Chondrocyte (in vitro differentiated cells): Measurements from ENCODE around the gene MEN1. TPM values are rescaled to one million over a fixed set of nuclear protein-coding genes. Genes with fewer than 3 reads are reported as not detected.

Experiments used
- DNase-seq: peaks from one replicate; pipeline ENCODE4 v3.0.0; 2021; ENCODE audit warnings: mixed read lengths, low spot score
- H3K27ac Mint-ChIP-seq: one replicate; pipeline ENCODE4 v1.8.0; 2021; ENCODE audit warnings: mild to moderate bottlenecking, moderate library complexity, mixed read lengths; ENCODE audit not compliant: unreplicated experiment
- H3K27me3 Mint-ChIP-seq: 2 replicates; pipeline ENCODE4 v1.8.0; 2021; ENCODE audit warnings: low read depth, mixed read lengths
- H3K36me3 Mint-ChIP-seq: 2 replicates; pipeline ENCODE4 v1.8.0; 2021; ENCODE audit warnings: low read depth, mixed read lengths
- H3K4me1 Mint-ChIP-seq: 2 replicates; pipeline ENCODE4 v1.8.0; 2021; ENCODE audit warnings: low read depth, mild to moderate bottlenecking, mixed read lengths
- H3K4me3 Mint-ChIP-seq: one replicate; pipeline ENCODE4 v1.8.0; 2021; ENCODE audit warnings: mild to moderate bottlenecking, moderate library complexity, mixed read lengths; ENCODE audit not compliant: unreplicated experiment
- H3K9me3 Mint-ChIP-seq: 2 replicates; pipeline ENCODE4 v1.8.0; 2021; ENCODE audit warnings: low read depth, mixed read lengths
- total RNA-seq: library from RNA; stranded (reverse); gene quantifications from 3 replicates; pipeline ENCODE4 v1.2.1, GENCODE V29; 2021
- TF ChIP-seq, protein P1 (sequence below): fragments of 200-600 bp; sonication (generic); IDR thresholded peaks from 2 replicates; pipeline ENCODE4 v1.5.0; 2021; ENCODE audit warnings: antibody characterized with exemption, mild to moderate bottlenecking, moderate library complexity

The MEN1 gene
- total RNA-seq, 1 donor from 2014 or later = 19.5 TPM

GRCh38 chr11:64791781-64792291 is 18.5 kb downstream of the MEN1 start:
- no peaks in the 10 kb centered on the region for H3K27me3 Mint-ChIP-seq
- H3K9me3 Mint-ChIP-seq = no peaks in the 10 kb centered on the region
- H3K4me3 Mint-ChIP-seq = no peak overlapping the region
- peak; percentile 84 for DNase-seq
- peaks cover 1% of the 10 kb centered on the region for H3K36me3 Mint-ChIP-seq
- TF ChIP-seq, protein P1, sequence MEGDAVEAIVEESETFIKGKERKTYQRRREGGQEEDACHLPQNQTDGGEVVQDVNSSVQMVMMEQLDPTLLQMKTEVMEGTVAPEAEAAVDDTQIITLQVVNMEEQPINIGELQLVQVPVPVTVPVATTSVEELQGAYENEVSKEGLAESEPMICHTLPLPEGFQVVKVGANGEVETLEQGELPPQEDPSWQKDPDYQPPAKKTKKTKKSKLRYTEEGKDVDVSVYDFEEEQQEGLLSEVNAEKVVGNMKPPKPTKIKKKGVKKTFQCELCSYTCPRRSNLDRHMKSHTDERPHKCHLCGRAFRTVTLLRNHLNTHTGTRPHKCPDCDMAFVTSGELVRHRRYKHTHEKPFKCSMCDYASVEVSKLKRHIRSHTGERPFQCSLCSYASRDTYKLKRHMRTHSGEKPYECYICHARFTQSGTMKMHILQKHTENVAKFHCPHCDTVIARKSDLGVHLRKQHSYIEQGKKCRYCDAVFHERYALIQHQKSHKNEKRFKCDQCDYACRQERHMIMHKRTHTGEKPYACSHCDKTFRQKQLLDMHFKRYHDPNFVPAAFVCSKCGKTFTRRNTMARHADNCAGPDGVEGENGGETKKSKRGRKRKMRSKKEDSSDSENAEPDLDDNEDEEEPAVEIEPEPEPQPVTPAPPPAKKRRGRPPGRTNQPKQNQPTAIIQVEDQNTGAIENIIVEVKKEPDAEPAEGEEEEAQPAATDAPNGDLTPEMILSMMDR = no peak
- no peaks in the 10 kb centered on the region for H3K4me1 Mint-ChIP-seq
- H3K27ac Mint-ChIP-seq = no peak overlapping the region

DNA sequence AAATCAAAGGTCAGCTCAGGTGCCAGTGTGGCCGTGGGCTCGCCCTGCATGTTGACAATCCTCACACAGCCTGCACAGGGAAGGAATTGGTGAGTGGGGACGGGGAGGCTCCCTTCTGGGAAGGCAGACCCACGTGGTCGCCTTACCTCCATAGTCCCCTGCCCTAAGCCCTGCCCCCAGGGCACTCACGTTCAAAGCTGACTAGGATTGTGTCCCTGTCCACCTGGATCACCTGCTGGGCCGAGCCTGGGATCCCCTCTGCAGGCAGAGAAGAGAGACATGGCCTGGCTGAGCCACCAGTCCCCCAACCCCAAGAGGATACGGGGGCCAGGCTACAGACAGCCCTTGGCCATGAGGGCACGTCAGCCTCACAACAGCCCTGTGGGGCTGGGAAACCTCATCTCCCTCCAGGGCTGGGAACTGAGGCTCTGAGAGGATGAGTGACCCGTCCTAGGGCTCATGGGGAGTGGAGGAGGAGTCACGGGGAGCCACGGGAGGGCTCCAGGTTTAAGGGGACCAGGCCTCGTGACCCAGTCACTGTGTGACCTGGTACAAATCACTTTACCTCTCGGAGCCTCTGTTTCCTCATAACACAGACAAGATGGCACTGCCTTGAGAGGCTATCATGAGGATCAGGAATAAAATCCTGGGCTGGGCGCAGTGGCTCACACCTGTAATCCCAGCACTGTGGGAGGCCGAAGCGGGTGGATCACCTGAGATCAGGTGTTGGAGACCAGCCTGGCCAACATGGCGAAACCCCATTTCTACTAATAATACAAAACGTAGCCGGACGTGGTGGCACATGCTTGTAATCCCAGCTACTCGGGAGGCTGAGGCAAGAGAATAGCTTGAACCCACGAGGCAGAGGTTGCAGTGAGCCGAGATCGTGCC is 19.9 kb downstream of the MEN1 start:
- Mint-ChIP-seq H3K27ac (no peak overlapping the region), H3K4me3 (no peak overlapping the region), H3K9me3 (no peaks in the 10 kb centered on the region), H3K4me1 (no peaks in the 10 kb centered on the region), H3K36me3 (peaks cover 1% of the 10 kb centered on the region), H3K27me3 (no peaks in the 10 kb centered on the region)
- peak; percentile 82 for DNase-seq
- TF ChIP-seq, protein P1 = no peak

GRCh38 chr11:64789331-64790204 is 20.8 kb downstream of the MEN1 start:
- no peaks in the 10 kb centered on the region for H3K9me3 Mint-ChIP-seq
- TF ChIP-seq, protein P1 = no peak
- no peaks in the 10 kb centered on the region for H3K4me1 Mint-ChIP-seq
- H3K4me3 Mint-ChIP-seq = no peak overlapping the region
- DNase-seq = peak; percentile 87
- H3K27me3 Mint-ChIP-seq = no peaks in the 10 kb centered on the region
- H3K36me3 Mint-ChIP-seq = peaks cover 1% of the 10 kb centered on the region
- no peak overlapping the region for H3K27ac Mint-ChIP-seq

- Mint-ChIP-seq H3K4me3 (no peak overlapping the region), H3K4me1 (no peaks in the 10 kb centered on the region), H3K36me3 (peaks cover 1% of the 10 kb centered on the region), H3K27ac (no peak overlapping the region), H3K27me3 (no peaks in the 10 kb centered on the region), H3K9me3 (no peaks in the 10 kb centered on the region)
- TF ChIP-seq, protein P1 = no peak
- DNase-seq = peak; percentile 81
These were observed 21.8 kb downstream of the MEN1 start for GRCh38 chr11:64788321-64789215.
